HEK293 (cell line): ENCODE measurements around the gene SLC38A8.

Source experiments
- CTCF ChIP-seq: fragments of 450-650 bp; formaldehyde crosslinking; IDR thresholded peaks from 2 replicates; pipeline ENCODE4 v1.5.1; 2016; ENCODE audit warnings: missing biosample characterization, missing genetic modification characterization
- SCRT1 ChIP-seq: fragments of 450-650 bp; formaldehyde crosslinking; IDR thresholded peaks from 2 replicates; pipeline ENCODE4 v1.5.1; 2016; ENCODE audit warnings: missing biosample characterization, missing genetic modification characterization, borderline replicate concordance
- ZNF366 ChIP-seq: fragments of 450-650 bp; formaldehyde crosslinking; conservative IDR thresholded peaks from 2 replicates; pipeline ENCODE4 v1.5.1; 2016; ENCODE audit warnings: missing biosample characterization, missing genetic modification characterization

GRCh38 chr16:84001726-84002125 is 40.9 kb downstream of the SLC38A8 start:
- no peak for TF ChIP-seq CTCF (tag by site-specific recombination)
- TF ChIP-seq ZNF366 (tag by site-specific recombination), result no peak
- TF ChIP-seq SCRT1, result no peak
